Vagina (tissue), 2 donors: ENCODE data around the gene CCDC178. TPM values are rescaled to one million over a fixed set of nuclear protein-coding genes. Genes with fewer than 3 reads are reported as not detected.

ENCODE experiments used
- DNase-seq, 2 donors: peaks; one replicate each; pipeline ENCODE4 v3.0.0-alpha.2; 2017; ENCODE audit errors: extremely low spot score in 2 of 2
- H3K27ac ChIP-seq: fragments of 200-600 bp; sonication (generic); one replicate; pipeline ENCODE4 v1.5.1; 2019
- H3K27me3 ChIP-seq: fragments of 200-600 bp; sonication (generic); one replicate; pipeline ENCODE4 v1.5.1; 2019
- H3K36me3 ChIP-seq, 2 donors: fragments of 200-600 bp; sonication (generic); one replicate each; pipeline ENCODE4 v1.5.1; 2017 to 2019
- H3K4me1 ChIP-seq: fragments of 200-600 bp; sonication (generic); one replicate; pipeline ENCODE4 v1.5.1; 2019
- H3K4me3 ChIP-seq, 2 donors: fragments of 200-600 bp; sonication (generic); 1 replicate in 1 of 2; 2 replicates in 1 of 2; pipeline ENCODE4 v1.5.1; 2016 to 2019
- H3K9me3 ChIP-seq: fragments of 200-600 bp; sonication (generic); one replicate; pipeline ENCODE4 v1.5.1; 2019
- POLR2A ChIP-seq, 2 donors: fragments of 450-650 bp; IDR thresholded peaks; one replicate each; pipeline ENCODE4 v1.6.1; 2017; ENCODE audit warnings: antibody characterized with exemption in 2 of 2, mild to moderate bottlenecking in 2 of 2, moderate library complexity in 2 of 2
- POLR2AphosphoS5 ChIP-seq, 2 donors: sonication (generic); formaldehyde crosslinking; IDR thresholded peaks; one replicate each; pipeline ENCODE4 v1.9.0; 2017; ENCODE audit warnings: antibody characterized with exemption in 2 of 2, mild to moderate bottlenecking in 2 of 2, low read depth in 1 of 2; ENCODE audit not compliant: insufficient read depth in 1 of 2
- intact Hi-C: fragments of 100-400 bp; cut with DNase I; formaldehyde crosslinking; loops from one replicate; pipeline ENCODE4 v1.15.1; 2023
- total RNA-seq: library from RNA; depleted of rRNA; stranded (reverse); fragments of >200 nt; gene quantifications from one replicate; pipeline ENCODE4 v1.2.3, GENCODE V29; 2016
- TF ChIP-seq, protein P1 (sequence below), 3 experiments: fragments of 450-650 bp in 2 of 3; fragments of 200-600 bp in 1 of 3; sonication (generic) in 1 of 3; IDR thresholded peaks; one replicate each; pipeline ENCODE4 v1.5.1; 2017 to 2019; ENCODE audit warnings: antibody characterized with exemption in 3 of 3, mild to moderate bottlenecking in 2 of 3, moderate library complexity in 2 of 3

The CCDC178 gene
- total RNA-seq, 1 donor from 2014 or later: 10.8 TPM

DNA sequence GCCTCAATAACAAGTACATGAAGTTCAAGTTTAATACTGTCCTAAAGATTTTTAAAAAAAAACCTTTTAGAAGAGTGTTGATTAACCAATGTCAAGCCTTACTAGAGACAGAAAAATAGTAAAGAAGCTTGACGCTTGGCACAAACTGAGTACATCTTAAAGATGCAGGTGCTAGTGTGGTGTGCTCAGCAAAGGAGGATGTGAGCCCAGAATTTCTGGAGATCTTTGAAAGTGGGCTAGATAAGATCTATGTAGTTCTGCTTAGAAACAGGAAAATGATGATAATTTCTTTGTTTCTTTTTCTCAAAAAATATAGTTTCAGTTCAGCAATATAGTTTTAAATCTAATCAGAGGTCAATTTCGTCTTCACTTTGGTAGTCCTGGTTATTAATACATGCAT lies 549.4 kb downstream of the CCDC178 start:
- Histone ChIP-seq H3K4me1 (no peaks in the 10 kb centered on the region), H3K4me3 (no peak overlapping the region), H3K27me3 (no peaks in the 10 kb centered on the region), H3K27ac (no peak overlapping the region), H3K9me3 (no peaks in the 10 kb centered on the region), H3K36me3 (no peaks in the 10 kb centered on the region)
- intact Hi-C loops: no loop called here
- TF ChIP-seq POLR2AphosphoS5 (IDR thresholded peaks at IDR 0.05; ENCODE audit: insufficient read depth in 1 of 2, low read depth in 1 of 2) (no peak), POLR2A (IDR thresholded peaks at IDR 0.05) (no peak)
- TF ChIP-seq, protein P1, sequence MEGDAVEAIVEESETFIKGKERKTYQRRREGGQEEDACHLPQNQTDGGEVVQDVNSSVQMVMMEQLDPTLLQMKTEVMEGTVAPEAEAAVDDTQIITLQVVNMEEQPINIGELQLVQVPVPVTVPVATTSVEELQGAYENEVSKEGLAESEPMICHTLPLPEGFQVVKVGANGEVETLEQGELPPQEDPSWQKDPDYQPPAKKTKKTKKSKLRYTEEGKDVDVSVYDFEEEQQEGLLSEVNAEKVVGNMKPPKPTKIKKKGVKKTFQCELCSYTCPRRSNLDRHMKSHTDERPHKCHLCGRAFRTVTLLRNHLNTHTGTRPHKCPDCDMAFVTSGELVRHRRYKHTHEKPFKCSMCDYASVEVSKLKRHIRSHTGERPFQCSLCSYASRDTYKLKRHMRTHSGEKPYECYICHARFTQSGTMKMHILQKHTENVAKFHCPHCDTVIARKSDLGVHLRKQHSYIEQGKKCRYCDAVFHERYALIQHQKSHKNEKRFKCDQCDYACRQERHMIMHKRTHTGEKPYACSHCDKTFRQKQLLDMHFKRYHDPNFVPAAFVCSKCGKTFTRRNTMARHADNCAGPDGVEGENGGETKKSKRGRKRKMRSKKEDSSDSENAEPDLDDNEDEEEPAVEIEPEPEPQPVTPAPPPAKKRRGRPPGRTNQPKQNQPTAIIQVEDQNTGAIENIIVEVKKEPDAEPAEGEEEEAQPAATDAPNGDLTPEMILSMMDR (IDR thresholded peaks at IDR 0.05): no peak
- DNase-seq: no peak

DNA sequence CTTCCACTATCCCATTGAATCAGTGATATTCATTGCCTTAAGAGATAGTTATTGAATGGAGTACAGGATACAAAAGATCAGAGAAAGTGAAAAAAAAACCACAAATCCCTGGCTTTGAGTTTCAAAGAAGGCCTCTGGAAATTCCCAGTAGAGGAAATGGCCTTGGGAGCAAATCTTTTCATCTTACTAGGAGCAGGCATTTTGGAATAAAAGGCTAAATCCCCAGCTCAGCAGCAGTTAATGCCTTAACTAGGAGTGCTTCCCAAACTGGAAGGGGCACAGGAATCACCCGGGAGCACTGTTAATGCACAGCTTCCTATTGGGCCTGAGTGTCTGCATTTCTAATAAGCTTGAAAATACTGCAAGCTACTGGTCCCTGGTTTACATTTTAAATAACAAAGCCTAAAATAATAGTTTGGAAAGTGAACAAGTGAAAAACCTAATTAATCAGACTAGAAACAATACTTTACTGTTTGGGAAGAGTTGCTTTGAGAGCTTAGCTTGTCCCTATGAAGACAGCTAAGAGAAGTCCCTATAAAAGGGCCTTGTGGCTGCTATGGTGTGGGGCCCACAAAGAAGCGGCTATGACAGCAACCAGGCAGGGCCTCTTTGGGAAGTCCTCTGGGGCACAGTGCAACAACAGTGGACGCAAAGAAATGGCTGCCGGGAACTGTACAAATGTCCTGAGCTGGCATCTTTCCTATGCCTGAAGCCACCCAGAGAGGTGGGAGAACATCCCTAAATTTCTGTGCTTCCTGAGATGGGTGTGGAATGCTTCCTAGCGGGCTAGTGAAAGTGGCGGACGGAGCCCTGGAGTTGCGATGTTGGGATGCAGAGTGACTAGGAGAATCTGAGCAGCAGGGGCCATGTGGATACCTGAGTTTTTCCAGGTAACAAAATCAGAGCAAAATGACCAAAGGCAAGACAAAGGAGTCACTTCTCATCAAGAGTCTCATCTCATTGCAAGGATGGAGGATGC lies 550.6 kb downstream of the CCDC178 start:
- H3K4me1 ChIP-seq: no peaks in the 10 kb centered on the region
- DNase-seq: no peak
- no peaks in the 10 kb centered on the region for H3K27me3 ChIP-seq
- no peak overlapping the region for H3K4me3 ChIP-seq
- intact Hi-C loops: no loop called here
- H3K36me3 ChIP-seq: no peaks in the 10 kb centered on the region
- no peaks in the 10 kb centered on the region for H3K9me3 ChIP-seq
- TF ChIP-seq POLR2A (IDR thresholded peaks at IDR 0.05) (no peak), POLR2AphosphoS5 (IDR thresholded peaks at IDR 0.05; ENCODE audit: insufficient read depth in 1 of 2, low read depth in 1 of 2) (no peak)
- TF ChIP-seq, protein P1 (IDR thresholded peaks at IDR 0.05): no peak
- no peak overlapping the region for H3K27ac ChIP-seq

DNA sequence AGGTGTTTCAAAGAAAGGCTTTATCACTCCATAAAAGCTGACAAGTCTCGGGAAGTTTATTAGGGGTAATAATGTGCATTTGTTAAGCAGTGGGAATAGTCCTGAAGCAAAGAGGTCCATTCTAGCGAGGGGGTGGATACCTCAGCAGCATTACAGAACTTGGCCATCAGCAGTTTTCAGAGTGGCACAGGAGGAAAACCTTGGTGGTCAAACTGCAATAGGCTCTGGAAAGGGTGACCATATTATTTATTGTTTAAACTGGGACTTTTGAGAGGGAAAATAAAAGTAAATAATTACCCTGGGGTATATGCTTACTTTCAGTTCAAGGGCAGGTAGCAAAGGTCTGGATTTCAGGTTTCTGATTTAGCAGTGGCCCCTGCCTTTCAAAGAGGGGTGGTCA lies 552.2 kb downstream of the CCDC178 start:
- DNase-seq: no peak
- no peak for TF ChIP-seq POLR2AphosphoS5 (IDR thresholded peaks at IDR 0.05; ENCODE audit: insufficient read depth in 1 of 2, low read depth in 1 of 2)
- TF ChIP-seq POLR2A (IDR thresholded peaks at IDR 0.05): no peak
- TF ChIP-seq, protein P1 (IDR thresholded peaks at IDR 0.05): no peak
- H3K27me3 ChIP-seq: no peaks in the 10 kb centered on the region
- H3K27ac ChIP-seq: no peak overlapping the region
- no peaks in the 10 kb centered on the region for H3K9me3 ChIP-seq
- H3K36me3 ChIP-seq: no peaks in the 10 kb centered on the region
- intact Hi-C loops: no loop called here
- no peak overlapping the region for H3K4me3 ChIP-seq
- no peaks in the 10 kb centered on the region for H3K4me1 ChIP-seq

Other genes with a start within 250 kb of the CCDC178 start
- gene ASXL3, start 137.5 kb upstream of the CCDC178 start, total RNA-seq: 5.9 TPM